NB4 (cell line): ENCODE results near the gene SLC39A3.

Experiments used
- DNase-seq: peaks from one replicate; pipeline ENCODE4 v3.0.0; 2010; ENCODE audit warnings: low read depth
- H3K4me3 ChIP-seq: one replicate; pipeline ENCODE4 v1.5.1; 2011; ENCODE audit warnings: mild to moderate bottlenecking, low read depth, low read length, moderate library complexity
- CTCF ChIP-seq: IDR thresholded peaks from one replicate; pipeline ENCODE4 v1.5.1; 2012; ENCODE audit warnings: low read depth, low read length
- MAX ChIP-seq: IDR thresholded peaks from 2 replicates; pipeline ENCODE4 v1.6.1; 2011; ENCODE audit warnings: low read depth, low read length
- MYC ChIP-seq: IDR thresholded peaks from 2 replicates; pipeline ENCODE4 v1.6.1; 2011; ENCODE audit warnings: low read depth, low read length
- POLR2A ChIP-seq: IDR thresholded peaks from 2 replicates; pipeline ENCODE4 v1.6.1; 2011; ENCODE audit warnings: mild to moderate bottlenecking; ENCODE audit not compliant: insufficient read length; ENCODE audit errors: extremely low read depth

Gene SLC39A3

GRCh38 chr19:2764945-2765344 is 25.1 kb upstream of the SLC39A3 start:
- H3K4me3 ChIP-seq: no peak overlapping the region
- TF ChIP-seq POLR2A (no peak), MYC (no peak), CTCF (no peak), MAX (no peak)
- DNase-seq: no peak

GRCh38 chr19:2763687-2764086 is 23.9 kb upstream of the SLC39A3 start:
- no peak for TF ChIP-seq POLR2A
- no peak for TF ChIP-seq CTCF
- TF ChIP-seq MAX: no peak
- no peak for TF ChIP-seq MYC
- no peak for DNase-seq
- H3K4me3 ChIP-seq: no peak overlapping the region

GRCh38 chr19:2762783-2763496 is 23.1 kb upstream of the SLC39A3 start:
- H3K4me3 ChIP-seq: no peak overlapping the region
- TF ChIP-seq MAX: no peak
- TF ChIP-seq MYC: no peak
- no peak for TF ChIP-seq CTCF
- no peak for TF ChIP-seq POLR2A
- no peak for DNase-seq

- H3K4me3 ChIP-seq: no peak overlapping the region
- no peak for DNase-seq
- TF ChIP-seq MYC: no peak
- no peak for TF ChIP-seq POLR2A
- no peak for TF ChIP-seq MAX
- TF ChIP-seq CTCF: no peak
Observed at GRCh38 chr19:2761876-2762782, 22.3 kb upstream of the SLC39A3 start.

- TF ChIP-seq CTCF (no peak), MYC (no peak), MAX (no peak), POLR2A (no peak)
- no peak overlapping the region for H3K4me3 ChIP-seq
- DNase-seq: no peak
Observed at GRCh38 chr19:2761309-2761677, 21.5 kb upstream of the SLC39A3 start.
